GM13977 (cell line): Measurements from ENCODE around the gene A3GALT2.

Experiments
- DNase-seq: peaks from one replicate; pipeline ENCODE4 v3.0.0; 2012; ENCODE audit warnings: low spot score
- CTCF ChIP-seq: IDR thresholded peaks from 2 replicates; pipeline ENCODE4 v1.5.1; 2012; ENCODE audit warnings: mild to moderate bottlenecking, control low read depth; ENCODE audit not compliant: insufficient read depth; ENCODE audit errors: extremely low read depth, missing control alignments
- in situ Hi-C: fragments of 300-500 bp; cut with MboI; formaldehyde crosslinking; loops from one replicate; pipeline ENCODE4 v1.12.0; 2022; ENCODE audit warnings: low sequenced_read_pairs, low pct_unique_long_range_greater_than_20kb, mixed read lengths, inconsistent platforms; ENCODE audit not compliant: unreplicated experiment

A3GALT2 gene

GRCh38 chr1:33366762-33367484, 46.0 kb upstream of the A3GALT2 start:
- TF ChIP-seq CTCF = no peak
- in situ Hi-C loops = no loop called here
- no peak for DNase-seq

- TF ChIP-seq CTCF = no peak
- in situ Hi-C loops = no loop called here
- no peak for DNase-seq
These were observed 44.7 kb upstream of the A3GALT2 start for GRCh38 chr1:33365560-33365997.

- no peak for TF ChIP-seq CTCF
- in situ Hi-C loops = no loop called here
- no peak for DNase-seq
These were observed 43.6 kb upstream of the A3GALT2 start for GRCh38 chr1:33364565-33364918.

GRCh38 chr1:33363470-33363861, 42.6 kb upstream of the A3GALT2 start:
- TF ChIP-seq CTCF = no peak
- in situ Hi-C loops = no loop called here
- no peak for DNase-seq

- in situ Hi-C loops = no loop called here
- TF ChIP-seq CTCF = no peak
- no peak for DNase-seq
These were observed 42.1 kb upstream of the A3GALT2 start for GRCh38 chr1:33363021-33363420.

GRCh38 chr1:33361532-33362235, 40.8 kb upstream of the A3GALT2 start:
- DNase-seq = no peak
- in situ Hi-C loops = no loop called here
- TF ChIP-seq CTCF = no peak
